AG09309 (cell line): ENCODE results near the gene IFNG-AS1.

ENCODE experiments used
- DNase-seq: peaks from one replicate; pipeline ENCODE4 v3.0.0-alpha.2; 2010; ENCODE audit warnings: low read depth
- H3K4me3 ChIP-seq: 2 replicates; pipeline ENCODE4 v1.5.1; 2011; ENCODE audit warnings: mild to moderate bottlenecking, low read depth, low read length, moderate library complexity; ENCODE audit not compliant: control insufficient read depth
- CTCF ChIP-seq: IDR thresholded peaks from 2 replicates; pipeline ENCODE4 v1.5.1; 2011; ENCODE audit warnings: mild to moderate bottlenecking, low read depth, low read length, inconsistent platforms; ENCODE audit not compliant: insufficient read depth, control insufficient read depth; ENCODE audit errors: missing control alignments

IFNG-AS1 gene

GRCh38 chr12:68012712-68013111, 23.5 kb downstream of the IFNG-AS1 start:
- DNase-seq, result no peak
- no peak for TF ChIP-seq CTCF
- no peak overlapping the region for H3K4me3 ChIP-seq

- no peak overlapping the region for H3K4me3 ChIP-seq
- DNase-seq, result no peak
- no peak for TF ChIP-seq CTCF
Measured at GRCh38 chr12:68013181-68013580, 23.9 kb downstream of the IFNG-AS1 start.

- no peak for DNase-seq
- no peak for TF ChIP-seq CTCF
- no peak overlapping the region for H3K4me3 ChIP-seq
Measured at GRCh38 chr12:68016136-68016535, 26.9 kb downstream of the IFNG-AS1 start.

- no peak for DNase-seq
- no peak for TF ChIP-seq CTCF
- no peak overlapping the region for H3K4me3 ChIP-seq
Measured at GRCh38 chr12:68018315-68018714, 29.1 kb downstream of the IFNG-AS1 start.

GRCh38 chr12:68020049-68020448, 30.8 kb downstream of the IFNG-AS1 start:
- no peak overlapping the region for H3K4me3 ChIP-seq
- DNase-seq, result no peak
- no peak for TF ChIP-seq CTCF

GRCh38 chr12:68020699-68021098, 31.5 kb downstream of the IFNG-AS1 start:
- TF ChIP-seq CTCF, result no peak
- H3K4me3 ChIP-seq, result no peak overlapping the region
- DNase-seq, result no peak

- no peak for TF ChIP-seq CTCF
- no peak for DNase-seq
Measured at GRCh38 chr12:68028647-68029046, 39.4 kb downstream of the IFNG-AS1 start.

More at GRCh38 chr12:68028647-68029046, 39.4 kb downstream of the IFNG-AS1 start:
- H3K4me3 ChIP-seq, result no peak overlapping the region
